SK-N-SH (cell line): Measurements from ENCODE around the gene C6orf163. TPM values are rescaled to one million over a fixed set of nuclear protein-coding genes. Genes with fewer than 3 reads are reported as not detected.

Experiments used
- CTCF ChIA-PET: fragments of 300-600, 350-600 bp; formaldehyde crosslinking; extraction: SDS; loops from one replicate; lab custom pipeline; 2021; lab: Yijun Ruan, JAX
- POLR2A ChIA-PET: fragments of 350-600 bp; sonication (Branson Sonifier 250); formaldehyde crosslinking; extraction: SDS; loops from one replicate; lab custom pipeline; 2020; ENCODE audit warnings: antibody characterized with exemption, inconsistent platforms; lab: Yijun Ruan, JAX
- DNase-seq: peaks from one replicate; pipeline ENCODE4 v3.0.0; 2012
- H2AFZ ChIP-seq: fragments of 200-600 bp; sonication (generic); 2 replicates; pipeline ENCODE4 v1.8.1; 2016; ENCODE audit warnings: antibody characterized with exemption, mild to moderate bottlenecking, low read depth
- H3F3A ChIP-seq: fragments of 200-600 bp; sonication (generic); replicated peaks from 2 replicates; pipeline ENCODE3; 2016; ENCODE audit warnings: antibody characterized with exemption, mild to moderate bottlenecking; ENCODE audit not compliant: insufficient read depth
- H3K27ac ChIP-seq, 2 experiments: fragments of 200-500 bp in 1 of 2; fragments of 200-600 bp in 1 of 2; sonication (Bioruptor generic) in 1 of 2; sonication (generic), shearing (Covaris generic) in 1 of 2; 2 replicates each; pipeline versions ENCODE4 v1.5.1 to v1.6.1; 2014 to 2016; ENCODE audit warnings: low read depth in 2 of 2, inconsistent platforms in 1 of 2, low read length in 1 of 2, mild to moderate bottlenecking in 1 of 2, mixed read lengths in 1 of 2
- H3K27me3 ChIP-seq: fragments of 200-600 bp; sonication (generic), shearing (Covaris generic); 2 replicates; pipeline ENCODE4 v1.6.1; 2016; ENCODE audit warnings: mixed run types; ENCODE audit not compliant: insufficient read depth
- H3K36me3 ChIP-seq, 2 experiments: fragments of 200-500 bp in 1 of 2; fragments of 200-600 bp in 1 of 2; sonication (Bioruptor generic) in 1 of 2; sonication (generic) in 1 of 2; replicated peaks in 1 of 2; 2 replicates each; pipeline versions ENCODE3 to v1.5.1; 2014 to 2016; ENCODE audit warnings: low read length in 1 of 2, mild to moderate bottlenecking in 1 of 2; ENCODE audit not compliant: insufficient read depth in 2 of 2, control insufficient read depth in 1 of 2
- H3K4me1 ChIP-seq, 2 experiments: fragments of 200-500 bp in 1 of 2; fragments of 200-600 bp in 1 of 2; sonication (Bioruptor generic) in 1 of 2; sonication (generic), shearing (Covaris generic) in 1 of 2; 2 replicates each; pipeline versions ENCODE4 v1.5.1 to v1.6.1; 2014 to 2016; ENCODE audit warnings: low read depth in 1 of 2, low read length in 1 of 2, mixed run types in 1 of 2; ENCODE audit not compliant: insufficient read depth in 2 of 2, control insufficient read depth in 1 of 2
- H3K4me2 ChIP-seq: fragments of 200-600 bp; sonication (generic), shearing (Covaris generic); 2 replicates; pipeline ENCODE4 v1.6.1; 2017; ENCODE audit warnings: mixed run types
- H3K4me3 ChIP-seq, 2 experiments: fragments of 200-500 bp in 1 of 2; fragments of 200-600 bp in 1 of 2; sonication (Bioruptor generic) in 1 of 2; sonication (generic), shearing (Covaris generic) in 1 of 2; 2 replicates each; pipeline versions ENCODE4 v1.5.1 to v1.8.1; 2014 to 2016; ENCODE audit warnings: low read depth in 2 of 2, inconsistent platforms in 1 of 2, low read length in 1 of 2, mild to moderate bottlenecking in 1 of 2, mixed read lengths in 1 of 2, moderate library complexity in 1 of 2
- H3K79me2 ChIP-seq: fragments of 200-600 bp; sonication (generic); 2 replicates; pipeline ENCODE4 v1.8.1; 2017; ENCODE audit warnings: mild to moderate bottlenecking; ENCODE audit not compliant: insufficient read depth
- H3K9ac ChIP-seq: fragments of 200-600 bp; sonication (generic); 2 replicates; pipeline ENCODE4 v1.6.1; 2017; ENCODE audit warnings: mixed run types
- H3K9me2 ChIP-seq: fragments of 200-600 bp; sonication (generic); 2 replicates; pipeline ENCODE4 v1.6.1; 2017; ENCODE audit warnings: mixed run types
- H3K9me3 ChIP-seq: fragments of 200-600 bp; sonication (generic); 2 replicates; pipeline ENCODE4 v1.6.1; 2017; ENCODE audit warnings: mixed run types, mild to moderate bottlenecking, moderate library complexity
- H4K20me1 ChIP-seq: fragments of 200-600 bp; sonication (generic); 2 replicates; pipeline ENCODE4 v1.6.1; 2017; ENCODE audit warnings: mild to moderate bottlenecking, mixed run types; ENCODE audit not compliant: insufficient read depth
- CHD2 ChIP-seq: fragments of 150-350 bp; IDR thresholded peaks from 2 replicates; pipeline ENCODE4 v1.6.1; 2018; ENCODE audit warnings: low read length; ENCODE audit not compliant: partially characterized antibody
- FOXM1 ChIP-seq: IDR thresholded peaks from 2 replicates; pipeline ENCODE4 v1.4.0; 2012; ENCODE audit warnings: low read depth, mild to moderate bottlenecking
- GABPA ChIP-seq: IDR thresholded peaks from 2 replicates; pipeline ENCODE4 v1.4.0; 2012; ENCODE audit warnings: low read depth, mild to moderate bottlenecking
- MAX ChIP-seq: IDR thresholded peaks from 2 replicates; pipeline ENCODE4 v1.4.0; 2012; ENCODE audit warnings: low read depth
- TCF12 ChIP-seq: IDR thresholded peaks from 2 replicates; pipeline ENCODE4 v1.4.0; 2012
- TEAD4 ChIP-seq: IDR thresholded peaks from 2 replicates; pipeline ENCODE4 v1.4.0; 2012; ENCODE audit warnings: mild to moderate bottlenecking, borderline replicate concordance; ENCODE audit not compliant: insufficient read depth
- ZBTB33 ChIP-seq: IDR thresholded peaks from 2 replicates; pipeline ENCODE4 v1.4.0; 2012; ENCODE audit warnings: low read depth, borderline replicate concordance
- WGBS: methylation state at CpG from one replicate; pipeline ENCODE4 v1.1.6; 2017; ENCODE audit warnings: low lambda C conversion rate; 5-methylcytosine and 5-hydroxymethylcytosine counted together
- polyA plus RNA-seq, 3 experiments: library from polyadenylated mRNA; depleted of rRNA; stranded (reverse); fragments of >200 nt; gene quantifications; 2 replicates each; pipeline ENCODE4 v1.2.3, GENCODE V29; 2012

Gene C6orf163
- polyA plus RNA-seq, 1 of the 3 experiments (the other 2 are of a cell fraction): 0.49 TPM

GRCh38 chr6:87408721-87409155 lies 64.1 kb downstream of the C6orf163 start:
- Histone ChIP-seq H3K4me2 (peak overlapping the region; percentile 72), H3K9me2 (no peaks in the 10 kb centered on the region), H3K27me3 (no peaks in the 10 kb centered on the region), H3K9me3 (no peaks in the 10 kb centered on the region), H3K27ac (peak overlapping the region; percentile 52 to 95), H3K36me3 (no peaks in the 10 kb centered on the region), H4K20me1 (no peaks in the 10 kb centered on the region), H3K4me1 (peaks cover 0 to 2% of the 10 kb centered on the region in 2 experiments; a peak in 1 of 4 replicates), H3K9ac (peak overlapping the region; percentile 48; the same call in 1 of the 2 replicates), H3K79me2 (no peaks in the 10 kb centered on the region), H3K4me3 (peak overlapping the region; percentile 93 to 96), H2AFZ (peak overlapping the region; percentile 96), H3F3A (peaks cover 8% of the 10 kb centered on the region)
- no peak for DNase-seq
- ChIA-PET CTCF (interaction anchor here (1.0 to 2.2 kb wide), 3 partner anchors 16 to 86 kb away, joined by 3 to 10 read pairs (median 4); partner anchors contain the start of gene SMIM8), POLR2A (interaction anchor here (0.9 to 1.5 kb wide), 2 partner anchors 64 to 1766 kb away, joined by 3 to 4 read pairs; partner anchors contain the start of genes SLC35A1 and SYNCRIP)
- TF ChIP-seq TEAD4: no peak
- TF ChIP-seq GABPA: no peak
- TF ChIP-seq CHD2: peak; percentile 3
- no peak for TF ChIP-seq FOXM1
- TF ChIP-seq TCF12: no peak
- no peak for TF ChIP-seq ZBTB33
- TF ChIP-seq MAX: no peak
- WGBS: 15% methylated on average over 5 of the region's 5 CpGs

Other genes starting within 250 kb of the C6orf163 start
- 0.10 and 0.18 TPM in 2 replicates for gene CGA, start 249.7 kb upstream of the C6orf163 start, polyA plus RNA-seq (2012; rRNA removed)
- 3.2 and 5.0 TPM in 2 replicates for gene ZNF292, start 189.2 kb upstream of the C6orf163 start, polyA plus RNA-seq (2012; rRNA removed)
- 1.6 and 3.1 TPM in 2 replicates for gene SMIM8, start 22.2 kb upstream of the C6orf163 start, polyA plus RNA-seq (2012; rRNA removed)
- not detected in 2 replicates for gene GJB7, start 15.5 kb upstream of the C6orf163 start, polyA plus RNA-seq (2012; rRNA removed)
- gene CFAP206, start 63.2 kb downstream of the C6orf163 start, polyA plus RNA-seq (2012; rRNA removed): 0.46 and 0.78 TPM in 2 replicates
- gene SLC35A1, start 128.2 kb downstream of the C6orf163 start, polyA plus RNA-seq (2012; rRNA removed): 9.2 and 13.9 TPM in 2 replicates
- gene RARS2, start 245.2 kb downstream of the C6orf163 start, polyA plus RNA-seq (2012; rRNA removed): 7.9 and 11.4 TPM in 2 replicates
- gene ORC3, start 245.3 kb downstream of the C6orf163 start, polyA plus RNA-seq (2012; rRNA removed): 13.3 and 20.1 TPM in 2 replicates